ENCODE measurements around the gene TSPAN9. TPM values are rescaled to one million over a fixed set of nuclear protein-coding genes. Genes with fewer than 3 reads are reported as not detected.

The TSPAN9 gene
- total and polyA plus RNA-seq, 2 of the 4 experiments (the other 2 are of a cell fraction) = 17.7 to 39.1 TPM

- ChIA-PET POLR2A (ENCODE audit: unreplicated experiment) (no interaction called here), CTCF (no interaction called here)
- H2AK5ac ChIP-seq (ENCODE audit: low read depth, low read length) = no peak overlapping the region
- H4K91ac ChIP-seq (ENCODE audit: insufficient read depth, low read depth, low read length) = no peak overlapping the region
- intact Hi-C loops (cut with micrococcal nuclease) (loop anchor here (10.0 kb wide), 2 partner anchors 177 to 567 kb away; partner anchors contain the start of gene PARP11), dilution Hi-C loops (cut with HindIII; ENCODE audit: low sequenced_read_pairs, unreplicated experiment) (no loop called here), in situ Hi-C loops (cut with MboI; ENCODE audit: low sequenced_read_pairs) (no loop called here)
- H3K27ac ChIP-seq (ENCODE audit: insufficient read depth, low read length) = no peak overlapping the region
- H4K8ac ChIP-seq (ENCODE audit: low read depth in 2 of 2, low read length in 2 of 2) = no peak overlapping the region
- no peak overlapping the region for H3K4me2 ChIP-seq (ENCODE audit: low read depth, low read length)
- H3K18ac ChIP-seq (ENCODE audit: low read depth, low read length) = no peak overlapping the region
- no peak overlapping the region for H2BK20ac ChIP-seq (ENCODE audit: low read depth, low read length)
- H3K4me3 ChIP-seq (ENCODE audit: insufficient read depth, low read depth, low read length) = no peak overlapping the region
- H3K36me3 ChIP-seq (ENCODE audit: control insufficient read depth, insufficient read depth, low read length) = no peaks in the 10 kb centered on the region
- H3K14ac ChIP-seq (replicated peaks; ENCODE audit: low read depth, low read length) = no peak overlapping the region
- H2BK15ac ChIP-seq (ENCODE audit: low read depth, low read length) = no peak overlapping the region
- no CpG with 5 or more reads among the region's 8 CpGs for WGBS, 2 experiments (ENCODE audit: extremely low coverage in 2 of 2, insufficient read length in 1 of 2)
- no peak overlapping the region for H3K23ac ChIP-seq (ENCODE audit: low read depth, low read length)
- H3K56ac ChIP-seq (ENCODE audit: extremely low read depth, insufficient read depth, low read length) = no peak overlapping the region
- no peak overlapping the region for H3K9ac ChIP-seq (ENCODE audit: low read depth, low read length)
- BruUV-seq (replicated peaks) = no TSS peak
- DNase-seq (no peak), ATAC-seq (ENCODE audit: low read depth) (no peak)
- no peak overlapping the region for H3K4ac ChIP-seq (ENCODE audit: low read depth, low read length)
- no peak for TF ChIP-seq CHD1 (IDR thresholded peaks at IDR 0.05; ENCODE audit: low read depth, low read length)
- TF ChIP-seq RCOR1 (IDR thresholded peaks at IDR 0.05; ENCODE audit: insufficient replicate concordance, low read length) = no peak
- no peak for TF ChIP-seq RAD21 (IDR thresholded peaks at IDR 0.05; ENCODE audit: low read length)
- no peak for TF ChIP-seq CEBPB (IDR thresholded peaks at IDR 0.05; ENCODE audit: low read depth, low read length)
- no peak for TF ChIP-seq CTCF (conservative IDR thresholded peaks at IDR 0.05; ENCODE audit: low read depth, low read length)
- no peak for TF ChIP-seq BHLHE40 (IDR thresholded peaks at IDR 0.05; ENCODE audit: low read depth, low read length)
- TF ChIP-seq SMC3 (IDR thresholded peaks at IDR 0.05; ENCODE audit: low read depth, low read length) = no peak
- TF ChIP-seq USF2 (IDR thresholded peaks at IDR 0.05; ENCODE audit: low read depth, low read length) = no peak
- no peak for TF ChIP-seq MXI1 (IDR thresholded peaks at IDR 0.05; ENCODE audit: borderline replicate concordance, low read depth, low read length)
- no peak for TF ChIP-seq RFX5 (IDR thresholded peaks at IDR 0.05; ENCODE audit: low read depth, low read length)
- TF ChIP-seq POLR2A (IDR thresholded peaks at IDR 0.05; ENCODE audit: low read depth, low read length) = no peak
- no peak for TF ChIP-seq ELK1 (IDR thresholded peaks at IDR 0.05; ENCODE audit: borderline replicate concordance, low read depth, low read length)
- TF ChIP-seq NFE2L2 (IDR thresholded peaks at IDR 0.05; ENCODE audit: low read depth, low read length) = no peak
- TF ChIP-seq FOS (IDR thresholded peaks at IDR 0.05; ENCODE audit: low read depth, low read length) = no peak
- TF ChIP-seq MAFK (IDR thresholded peaks at IDR 0.05; ENCODE audit: low read depth, low read length) = no peak
- TF ChIP-seq MAZ (IDR thresholded peaks at IDR 0.05; ENCODE audit: borderline replicate concordance, low read depth, low read length) = no peak
- no peak overlapping the region for H2BK5ac ChIP-seq (ENCODE audit: low read depth, low read length, poor library complexity, severe bottlenecking)
- no peaks in the 10 kb centered on the region for H3K9me3 ChIP-seq (ENCODE audit: control insufficient read depth, insufficient read depth, low read length)
- no peak overlapping the region for H2AK9ac ChIP-seq (replicated peaks; ENCODE audit: low read depth, low read length, poor library complexity)
- H4K20me1 ChIP-seq (ENCODE audit: insufficient read depth, low read length) = no peaks in the 10 kb centered on the region
- no peaks in the 10 kb centered on the region for H3K79me1 ChIP-seq (ENCODE audit: low read depth in 1 of 2, low read length in 2 of 2)
- H2BK120ac ChIP-seq (ENCODE audit: low read depth, low read length) = no peak overlapping the region
- no peak overlapping the region for H2AFZ ChIP-seq (replicated peaks; ENCODE audit: low read length, poor library complexity)
- H3K27me3 ChIP-seq (ENCODE audit: control insufficient read depth, insufficient read depth, low read length) = peaks cover 31% of the 10 kb centered on the region
- peaks cover 11% of the 10 kb centered on the region for H3K9me1 ChIP-seq (ENCODE audit: insufficient read depth, low read length)
- peaks cover 4% of the 10 kb centered on the region; the same call in 1 of the 2 replicates for H3K4me1 ChIP-seq (ENCODE audit: control insufficient read depth, insufficient read depth, low read length)
- no peak overlapping the region for H4K5ac ChIP-seq (ENCODE audit: low read depth, low read length)
Measured at GRCh38 chr12:3307389-3307788, 230.2 kb downstream of the TSPAN9 start.
